ENCODE data around the gene ZNF232. TPM values are rescaled to one million over a fixed set of nuclear protein-coding genes. Genes with fewer than 3 reads are reported as not detected.
A peak's percentile ranks its signal among the peaks of the same experiment; 100 is the strongest.
"Not testable (repeated sequence)": the region's sequence is repeated elsewhere in the genome, so short reads cannot be mapped to it uniquely, and the experiment has no call there.

Gene ZNF232
- total and polyA plus RNA-seq, 4 donors: 8.7 to 29.5 (median 14.5) TPM

DNA sequence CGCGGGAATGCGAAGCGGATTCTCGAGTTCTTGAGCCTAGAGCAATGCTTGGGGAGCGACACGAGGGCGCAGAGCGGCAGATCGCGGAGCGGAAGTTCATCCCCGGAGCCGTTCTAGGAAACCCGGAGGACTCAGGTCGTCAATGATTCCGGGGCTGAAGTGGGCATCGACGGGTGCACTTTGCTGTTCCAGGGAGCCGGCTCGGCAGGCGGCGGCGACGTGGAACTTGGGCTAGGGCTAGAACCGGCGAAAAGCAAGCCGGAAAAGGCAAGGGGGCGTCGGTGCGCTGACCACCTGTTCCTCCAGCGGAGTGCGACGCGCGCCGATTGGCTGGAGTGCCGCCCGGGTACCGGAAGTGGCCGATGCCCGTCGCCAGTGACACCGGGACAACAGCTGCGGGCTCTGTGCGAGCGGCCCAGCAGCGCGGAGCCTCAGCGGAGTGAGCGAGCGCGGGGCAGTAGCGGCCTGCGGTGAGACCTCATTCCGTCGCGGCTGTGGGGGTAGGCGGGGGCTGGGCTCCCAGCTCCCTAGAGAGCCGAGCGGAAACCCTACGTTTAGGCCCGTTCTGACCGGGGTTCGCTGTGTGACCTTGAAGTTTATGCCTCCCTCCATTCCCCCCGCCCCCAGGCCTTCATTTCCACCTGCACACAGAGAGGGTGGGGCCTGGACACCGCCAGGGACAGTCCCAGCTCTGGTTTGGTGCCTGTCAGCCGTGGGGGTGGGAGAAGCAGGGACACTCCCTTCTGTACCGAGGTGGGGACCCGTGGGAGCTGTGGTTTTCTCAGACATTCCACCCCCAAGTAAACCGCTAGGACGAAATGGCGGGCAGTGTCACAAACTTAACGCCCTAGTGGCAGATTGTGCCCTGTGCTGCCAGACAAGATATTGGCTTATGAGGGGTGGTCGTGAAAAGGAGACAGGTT, 33.3 kb downstream of the ZNF232 start, which contains the start of gene ZFP3:
Gene ZFP3 (plus strand): TSS at position 362 of the 923 bp plus-strand sequence. CDS start 13,038 bp downstream, outside the sequence.
- DNase-seq (ENCODE audit: low read depth in 4 of 6, low spot score in 6 of 6): peak; percentile 70 to 96 (median 84)
- Histone ChIP-seq H3K27ac (ENCODE audit: low read depth, low read length) (peak within 1 kb of the TSS; percentile 85), H3K4me3 (ENCODE audit: low read depth, low read length) (peak within 1 kb of the TSS; percentile 81), H3K27me3 (ENCODE audit: control insufficient read depth, insufficient read depth, low read length) (no peaks in the 10 kb centered on the region), H3K4me1 (ENCODE audit: control insufficient read depth, insufficient read depth, low read length) (peaks cover 19% of the 10 kb centered on the region), H3K9me3 (ENCODE audit: control insufficient read depth, insufficient read depth, low read length) (no peaks in the 10 kb centered on the region), H3K36me3 (ENCODE audit: control insufficient read depth, insufficient read depth, low read length) (peaks cover 9% of the 10 kb centered on the region)
- WGBS (ENCODE audit: insufficient coverage): 1% methylated on average over 68 of the region's 75 CpGs

DNA sequence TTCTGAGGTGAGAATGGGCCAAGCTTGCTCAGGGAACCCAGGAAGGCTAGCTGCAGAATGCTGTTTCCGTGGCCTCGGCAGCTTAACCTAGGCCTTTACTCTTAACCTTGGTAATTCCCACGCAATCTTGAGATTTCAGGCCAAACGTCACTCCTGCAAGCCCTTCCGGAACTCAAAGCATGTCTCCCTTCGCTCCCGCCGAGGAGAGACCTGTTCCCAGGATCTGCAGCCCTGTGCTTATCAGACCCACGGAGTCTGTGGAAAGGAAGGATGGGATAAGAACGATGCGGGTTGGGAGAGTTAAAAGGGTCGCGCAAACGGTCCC, 33.9 kb downstream of the ZNF232 start:
- H3K36me3 ChIP-seq (ENCODE audit: control insufficient read depth, insufficient read depth, low read length): peaks cover 7% of the 10 kb centered on the region
- peak overlapping the region; percentile 85 for H3K27ac ChIP-seq (ENCODE audit: low read depth, low read length)
- no peaks in the 10 kb centered on the region for H3K9me3 ChIP-seq (ENCODE audit: control insufficient read depth, insufficient read depth, low read length)
- no peaks in the 10 kb centered on the region for H3K27me3 ChIP-seq (ENCODE audit: control insufficient read depth, insufficient read depth, low read length)
- peak overlapping the region; percentile 81 for H3K4me3 ChIP-seq (ENCODE audit: low read depth, low read length)
- peaks cover 19% of the 10 kb centered on the region for H3K4me1 ChIP-seq (ENCODE audit: control insufficient read depth, insufficient read depth, low read length)
- 17% methylated on average over 14 of the region's 14 CpGs for WGBS (ENCODE audit: insufficient coverage)
- DNase-seq (ENCODE audit: low read depth in 4 of 6, low spot score in 6 of 6): no peak

DNA sequence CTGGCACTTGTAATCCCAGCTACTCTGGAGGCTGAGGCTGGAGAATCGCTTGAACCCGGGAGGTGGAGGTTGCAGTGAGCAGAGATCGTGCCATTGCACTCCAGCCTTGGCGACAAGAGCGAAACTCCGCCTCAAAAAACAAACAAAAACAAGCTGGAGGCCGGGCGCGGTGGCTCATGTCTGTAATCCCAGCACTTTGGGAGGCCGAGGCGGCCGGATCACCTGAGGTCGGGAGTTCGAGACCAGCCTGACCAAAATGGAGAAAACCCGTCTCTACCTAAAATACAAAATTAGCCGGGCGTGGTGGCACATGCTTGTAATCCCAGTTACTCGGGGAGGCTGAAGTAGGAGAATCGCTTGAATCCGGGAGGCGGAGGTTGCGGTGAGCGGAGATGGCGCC, 34.4 kb downstream of the ZNF232 start:
- not testable (repeated sequence) for H3K9me3 ChIP-seq (ENCODE audit: control insufficient read depth, insufficient read depth, low read length); DNase-seq (ENCODE audit: low read depth in 4 of 6, low spot score in 6 of 6); H3K36me3 ChIP-seq (ENCODE audit: control insufficient read depth, insufficient read depth, low read length); H3K27me3 ChIP-seq (ENCODE audit: control insufficient read depth, insufficient read depth, low read length); H3K27ac ChIP-seq (ENCODE audit: low read depth, low read length); H3K4me3 ChIP-seq (ENCODE audit: low read depth, low read length)
- H3K4me1 ChIP-seq (ENCODE audit: control insufficient read depth, insufficient read depth, low read length): peaks cover 19% of the 10 kb centered on the region
- WGBS (ENCODE audit: insufficient coverage): 96% methylated on average over 14 of the region's 24 CpGs

DNA sequence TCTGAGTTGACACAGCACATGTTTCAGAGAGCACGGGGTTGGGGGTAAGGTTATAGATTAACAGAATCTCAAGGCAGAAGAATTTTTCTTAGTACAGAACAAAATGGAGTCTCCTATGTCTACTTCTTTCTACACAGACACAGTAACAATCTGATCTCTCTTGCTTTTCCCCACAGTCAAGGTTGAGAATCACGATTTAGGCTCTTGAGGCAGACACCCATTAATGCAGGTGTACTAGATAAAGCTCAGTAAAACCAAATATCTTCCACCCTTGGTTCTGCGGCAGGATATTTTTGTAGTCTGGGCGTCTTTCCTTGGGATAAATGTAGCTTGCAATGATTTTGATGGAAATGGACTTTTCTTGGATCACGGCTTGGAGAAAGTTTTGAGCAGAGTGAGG, 36.2 kb downstream of the ZNF232 start:
- 86% methylated on average over 3 of the region's 5 CpGs for WGBS (ENCODE audit: insufficient coverage)
- not testable (repeated sequence) for H3K27me3 ChIP-seq (ENCODE audit: control insufficient read depth, insufficient read depth, low read length)

DNA sequence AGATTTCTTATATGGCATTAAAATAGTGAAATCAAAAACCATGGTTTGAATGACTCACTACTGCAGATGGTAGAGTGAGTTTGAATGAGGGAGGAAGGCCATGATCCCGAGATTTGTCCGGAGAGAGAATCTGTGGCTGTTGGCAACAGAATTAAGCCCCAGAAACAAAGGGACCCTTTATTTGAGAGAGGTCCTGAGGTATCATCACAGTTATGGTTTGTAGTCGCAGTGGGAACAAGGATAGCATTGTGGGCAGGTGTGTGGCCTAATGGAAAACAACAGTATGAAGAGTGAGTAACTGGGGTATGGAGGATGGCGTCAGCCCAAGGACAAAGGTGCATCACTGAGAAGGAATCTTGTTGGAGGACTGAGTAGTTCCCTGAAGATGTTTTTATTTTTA, 42.0 kb downstream of the ZNF232 start:
- no peak for DNase-seq (ENCODE audit: low read depth in 4 of 6, low spot score in 6 of 6)
- Histone ChIP-seq H3K27ac (ENCODE audit: low read depth, low read length) (no peak overlapping the region), H3K4me1 (ENCODE audit: control insufficient read depth, insufficient read depth, low read length) (no peaks in the 10 kb centered on the region), H3K9me3 (ENCODE audit: control insufficient read depth, insufficient read depth, low read length) (no peaks in the 10 kb centered on the region), H3K36me3 (ENCODE audit: control insufficient read depth, insufficient read depth, low read length) (no peaks in the 10 kb centered on the region), H3K27me3 (ENCODE audit: control insufficient read depth, insufficient read depth, low read length) (no peaks in the 10 kb centered on the region), H3K4me3 (ENCODE audit: low read depth, low read length) (no peak overlapping the region)
- WGBS (ENCODE audit: insufficient coverage): 79% methylated on average over 4 of the region's 4 CpGs

More for the DNA sequence above, 36.2 kb downstream of the ZNF232 start:
- not testable (repeated sequence) for DNase-seq (ENCODE audit: low read depth in 4 of 6, low spot score in 6 of 6); H3K27ac ChIP-seq (ENCODE audit: low read depth, low read length); H3K9me3 ChIP-seq (ENCODE audit: control insufficient read depth, insufficient read depth, low read length); H3K4me3 ChIP-seq (ENCODE audit: low read depth, low read length); H3K36me3 ChIP-seq (ENCODE audit: control insufficient read depth, insufficient read depth, low read length)
- peaks cover 19% of the 10 kb centered on the region for H3K4me1 ChIP-seq (ENCODE audit: control insufficient read depth, insufficient read depth, low read length)

DNA sequence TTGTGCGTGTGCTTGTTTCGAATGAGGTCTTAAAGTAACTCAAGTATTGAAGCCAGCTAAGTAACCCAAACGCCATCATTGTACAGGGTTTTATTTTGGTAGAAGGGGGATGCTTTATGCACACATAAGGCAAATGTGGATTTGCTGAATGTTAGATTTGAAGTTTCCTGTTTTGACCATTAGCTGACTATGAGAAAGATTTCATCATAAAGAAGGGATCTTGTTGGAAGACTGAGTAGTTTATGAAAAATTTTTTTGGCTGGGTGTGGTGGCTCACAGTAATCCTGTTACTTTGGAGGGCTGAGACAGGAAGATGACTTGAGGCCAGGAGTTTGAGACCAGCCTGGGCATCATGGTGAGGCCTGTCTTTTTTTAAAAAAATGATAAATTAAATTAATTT, 43.4 kb downstream of the ZNF232 start:
- Histone ChIP-seq H3K4me1 (ENCODE audit: control insufficient read depth, insufficient read depth, low read length) (no peaks in the 10 kb centered on the region), H3K4me3 (ENCODE audit: low read depth, low read length) (no peak overlapping the region), H3K36me3 (ENCODE audit: control insufficient read depth, insufficient read depth, low read length) (no peaks in the 10 kb centered on the region), H3K27me3 (ENCODE audit: control insufficient read depth, insufficient read depth, low read length) (no peaks in the 10 kb centered on the region), H3K27ac (ENCODE audit: low read depth, low read length) (no peak overlapping the region), H3K9me3 (ENCODE audit: control insufficient read depth, insufficient read depth, low read length) (no peaks in the 10 kb centered on the region)
- no peak for DNase-seq (ENCODE audit: low read depth in 4 of 6, low spot score in 6 of 6)
- 97% methylated on average over 3 of the region's 3 CpGs for WGBS (ENCODE audit: insufficient coverage)

DNA sequence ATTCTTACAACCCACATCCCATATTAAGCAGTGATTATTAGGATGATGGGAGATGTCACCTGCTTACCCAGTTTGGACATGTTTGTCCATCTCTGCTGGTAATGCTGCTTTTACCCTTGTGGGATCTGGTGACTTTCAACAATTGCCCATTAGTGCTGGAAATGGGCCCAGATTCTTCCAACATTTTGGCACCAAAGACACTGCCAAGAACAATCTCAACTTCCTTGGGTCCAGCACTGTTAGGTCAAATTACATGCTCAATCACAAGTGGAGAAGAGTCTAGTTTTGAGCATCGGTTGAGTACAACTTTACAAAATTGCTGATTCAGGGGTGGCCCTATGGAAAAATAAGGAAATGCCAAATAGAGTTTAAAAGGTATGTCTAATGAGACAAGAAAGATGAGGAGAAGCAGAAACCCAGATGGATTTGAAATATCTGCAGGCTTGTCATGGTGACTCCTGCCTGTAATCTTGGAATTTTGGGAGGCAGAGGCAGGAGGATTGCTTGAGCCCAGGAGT, 46.4 kb downstream of the ZNF232 start:
- H3K4me3 ChIP-seq (ENCODE audit: low read depth, low read length): no peak overlapping the region
- peak in 1 of 6 donors; percentile 18 for DNase-seq (ENCODE audit: low read depth in 4 of 6, low spot score in 6 of 6)
- H3K36me3 ChIP-seq (ENCODE audit: control insufficient read depth, insufficient read depth, low read length): no peaks in the 10 kb centered on the region
- H3K4me1 ChIP-seq (ENCODE audit: control insufficient read depth, insufficient read depth, low read length): no peaks in the 10 kb centered on the region
- no peak overlapping the region for H3K27ac ChIP-seq (ENCODE audit: low read depth, low read length)
- H3K9me3 ChIP-seq (ENCODE audit: control insufficient read depth, insufficient read depth, low read length): no peaks in the 10 kb centered on the region
- no CpG with 5 or more reads among the region's 1 CpG for WGBS (ENCODE audit: insufficient coverage)
- no peaks in the 10 kb centered on the region for H3K27me3 ChIP-seq (ENCODE audit: control insufficient read depth, insufficient read depth, low read length)

Small RNAs within 50 kb of the gene (small RNA-seq; reads per million reads assigned to genes)
- not detected for gene AC012146.4 (ENCODE audit: low replicate concordance)

Other genes with a start within 250 kb of the ZNF232 start
- gene C17orf107, start 212.3 kb downstream of the ZNF232 start, total RNA-seq: 1 to 10 TPM; 1.9 to 4.7 TPM
- gene C17orf107, start 212.3 kb downstream of the ZNF232 start, polyA plus RNA-seq (ENCODE audit: insufficient read length in 2 of 2): 1 to 10 TPM; 2.8 to 3.7 TPM
- gene CHRNE, start 208.8 kb downstream of the ZNF232 start, total RNA-seq: under 1 TPM; 0.69 to 0.99 TPM
- 1 to 10 TPM; 1.1 to 1.9 TPM for gene CHRNE, start 208.8 kb downstream of the ZNF232 start, polyA plus RNA-seq (ENCODE audit: insufficient read length in 2 of 2)
- gene GP1BA, start 179.6 kb downstream of the ZNF232 start, total RNA-seq: under 1 TPM in 1 of 2 donors, not detected in 1; 0.06 TPM
- 1 to 10 TPM in 1 of 2 donors, under 1 TPM in 1; 0.57 to 1.6 TPM for gene GP1BA, start 179.6 kb downstream of the ZNF232 start, polyA plus RNA-seq (ENCODE audit: insufficient read length in 2 of 2)
- 10 to 100 TPM; 57.2 to 63.0 TPM for gene SLC25A11, start 171.8 kb downstream of the ZNF232 start, total RNA-seq
- gene SLC25A11, start 171.8 kb downstream of the ZNF232 start, polyA plus RNA-seq (ENCODE audit: insufficient read length in 2 of 2): 10 to 100 TPM; 84.0 to 95.2 TPM
- gene RNF167, start 171.6 kb downstream of the ZNF232 start, total RNA-seq: 10 to 100 TPM; 23.5 to 72.5 TPM
- gene RNF167, start 171.6 kb downstream of the ZNF232 start, polyA plus RNA-seq (ENCODE audit: insufficient read length in 2 of 2): 100 to 1,000 TPM; 113 to 133 TPM
- 100 to 1,000 TPM in 1 of 2 donors, 10 to 100 TPM in 1; 95.4 to 191 TPM for gene PFN1, start 163.3 kb downstream of the ZNF232 start, total RNA-seq
- gene PFN1, start 163.3 kb downstream of the ZNF232 start, polyA plus RNA-seq (ENCODE audit: insufficient read length in 2 of 2): 100 to 1,000 TPM; 296 to 299 TPM
- 1 to 10 TPM; 4.9 to 7.3 TPM for gene ENO3, start 160.8 kb downstream of the ZNF232 start, total RNA-seq
- gene ENO3, start 160.8 kb downstream of the ZNF232 start, polyA plus RNA-seq (ENCODE audit: insufficient read length in 2 of 2): 10 to 100 TPM in 1 of 2 donors, 1 to 10 TPM in 1; 8.1 to 17.1 TPM
- gene SPAG7, start 144.1 kb downstream of the ZNF232 start, total RNA-seq: 10 to 100 TPM; 36.8 to 85.2 TPM
- gene SPAG7, start 144.1 kb downstream of the ZNF232 start, polyA plus RNA-seq (ENCODE audit: insufficient read length in 2 of 2): 10 to 100 TPM; 94.7 to 96.6 TPM
- gene CAMTA2, start 124.2 kb downstream of the ZNF232 start, total RNA-seq: 10 to 100 TPM; 12.6 to 20.3 TPM
- gene CAMTA2, start 124.2 kb downstream of the ZNF232 start, polyA plus RNA-seq (ENCODE audit: insufficient read length in 2 of 2): 10 to 100 TPM; 84.3 to 96.1 TPM
- gene INCA1, start 114.4 kb downstream of the ZNF232 start, total RNA-seq: 1 to 10 TPM in 1 of 2 donors, under 1 TPM in 1; 0.50 to 2.0 TPM
- 1 to 10 TPM; 7.1 to 7.9 TPM for gene INCA1, start 114.4 kb downstream of the ZNF232 start, polyA plus RNA-seq (ENCODE audit: insufficient read length in 2 of 2)
- 10 to 100 TPM; 24.4 to 52.3 TPM for gene KIF1C, start 113.9 kb downstream of the ZNF232 start, total RNA-seq
- 10 to 100 TPM; 41.7 to 56.0 TPM for gene KIF1C, start 113.9 kb downstream of the ZNF232 start, polyA plus RNA-seq (ENCODE audit: insufficient read length in 2 of 2)
- gene SLC52A1, start 76.5 kb downstream of the ZNF232 start, total RNA-seq: not detected
- under 1 TPM; 0.19 to 0.38 TPM for gene SLC52A1, start 76.5 kb downstream of the ZNF232 start, polyA plus RNA-seq (ENCODE audit: insufficient read length in 2 of 2)
- gene ZFP3, start 33.4 kb downstream of the ZNF232 start, total RNA-seq: 1 to 10 TPM; 8.9 to 9.7 TPM
- 10 to 100 TPM; 13.2 to 16.1 TPM for gene ZFP3, start 33.4 kb downstream of the ZNF232 start, polyA plus RNA-seq (ENCODE audit: insufficient read length in 2 of 2)
- under 1 TPM; 0.10 to 0.66 TPM for gene USP6, start 4.2 kb upstream of the ZNF232 start, total RNA-seq
- 1 to 10 TPM; 3.2 to 9.8 TPM for gene USP6, start 4.2 kb upstream of the ZNF232 start, polyA plus RNA-seq (ENCODE audit: insufficient read length in 2 of 2)
- 10 to 100 TPM; 17.9 to 25.9 TPM for gene ZNF594, start 80.0 kb upstream of the ZNF232 start, total RNA-seq
- 10 to 100 TPM; 12.4 to 15.0 TPM for gene ZNF594, start 80.0 kb upstream of the ZNF232 start, polyA plus RNA-seq (ENCODE audit: insufficient read length in 2 of 2)
- 1 to 10 TPM in 1 of 2 donors, under 1 TPM in 1; 0.72 to 1.3 TPM for gene SCIMP, start 123.0 kb upstream of the ZNF232 start, total RNA-seq
- 1 to 10 TPM; 1.3 to 2.4 TPM for gene SCIMP, start 123.0 kb upstream of the ZNF232 start, polyA plus RNA-seq (ENCODE audit: insufficient read length in 2 of 2)
- 10 to 100 TPM; 72.0 to 83.7 TPM for gene RABEP1, start 170.4 kb upstream of the ZNF232 start, total RNA-seq
- 100 to 1,000 TPM in 1 of 2 donors, 10 to 100 TPM in 1; 90.9 to 105 TPM for gene RABEP1, start 170.4 kb upstream of the ZNF232 start, polyA plus RNA-seq (ENCODE audit: insufficient read length in 2 of 2)